Transverse colon (tissue), 4 donors: Measurements from ENCODE around the gene BTBD10. TPM values are rescaled to one million over a fixed set of nuclear protein-coding genes. Genes with fewer than 3 reads are reported as not detected.

Experiments
- DNase-seq: peaks from one replicate; pipeline ENCODE4 v3.0.0-alpha.2; 2019
- H3K27ac ChIP-seq, 4 donors: fragments of 200-600 bp; sonication (generic); 2 replicates each; pipeline ENCODE4 v1.5.1; 2016 to 2018; ENCODE audit warnings: inconsistent platforms in 4 of 4
- H3K27me3 ChIP-seq: fragments of 200-600 bp; sonication (generic); 2 replicates; pipeline ENCODE4 v1.5.1; 2017; ENCODE audit warnings: inconsistent platforms
- H3K36me3 ChIP-seq, 4 donors: fragments of 200-600 bp; sonication (generic); 2 replicates each; pipeline ENCODE4 v1.5.1; 2017 to 2019; ENCODE audit warnings: inconsistent platforms in 4 of 4
- H3K4me1 ChIP-seq, 4 donors: fragments of 200-600 bp; sonication (generic); 2 replicates each; pipeline ENCODE4 v1.5.1; 2017 to 2020; ENCODE audit warnings: inconsistent platforms in 4 of 4
- H3K4me3 ChIP-seq, 4 donors: fragments of 200-600 bp; sonication (generic); 1 replicate in 1 of 4; 2 replicates in 3 of 4; pipeline versions ENCODE4 v1.5.1 to v1.6.1; 2017 to 2019; ENCODE audit warnings: inconsistent platforms in 4 of 4
- H3K9me3 ChIP-seq, 2 donors: fragments of 200-600 bp; sonication (generic); 2 replicates each; pipeline ENCODE4 v1.5.1; 2017 to 2019; ENCODE audit warnings: inconsistent platforms in 2 of 2
- EP300 ChIP-seq: sonication (generic); formaldehyde crosslinking; IDR thresholded peaks from one replicate; pipeline ENCODE4 v1.6.1; 2017; ENCODE audit warnings: antibody characterized with exemption, low read depth
- POLR2A ChIP-seq: fragments of 450-650 bp; IDR thresholded peaks from one replicate; pipeline ENCODE4 v1.6.1; 2016; ENCODE audit warnings: antibody characterized with exemption, mild to moderate bottlenecking, moderate library complexity
- POLR2AphosphoS5 ChIP-seq, 3 donors: sonication (generic); formaldehyde crosslinking; IDR thresholded peaks; one replicate each; pipeline ENCODE4 v1.6.1; 2016; ENCODE audit warnings: antibody characterized with exemption in 3 of 3
- WGBS, 2 donors: methylation state at CpG; one replicate each; pipeline ENCODE4 v1.1.5; 2018; ENCODE audit warnings: low coverage in 1 of 2; 5-methylcytosine and 5-hydroxymethylcytosine counted together
- in situ Hi-C, 4 donors: fragments of 200-750 bp; cut with MboI; loops; one replicate each; pipeline versions ENCODE4 v1.15.0 to v1.15.1; 2017; ENCODE audit warnings: low sequenced_read_pairs in 3 of 4, low pct_ligation_motif_present in 1 of 4, low pct_unique_long_range_greater_than_20kb in 1 of 4
- intact Hi-C: fragments of 100-400 bp; cut with DNase I; formaldehyde crosslinking; loops from one replicate; pipeline ENCODE4 v1.15.1; 2023; ENCODE audit warnings: low total_unique reads
- total RNA-seq, 4 donors: library from RNA; depleted of rRNA; stranded (reverse); fragments of >200 nt; gene quantifications; one replicate each; pipeline ENCODE4 v1.1.0, GENCODE V29; 2016
- TF ChIP-seq, protein P1 (sequence below), 5 experiments: fragments of 200-600 bp in 3 of 5; fragments of 450-650 bp in 2 of 5; sonication (generic) in 3 of 5; IDR thresholded peaks; 1 replicate in 2 of 5; 2 replicates in 3 of 5; pipeline ENCODE4 v1.5.1; 2016 to 2017; ENCODE audit warnings: antibody characterized with exemption in 5 of 5, inconsistent platforms in 3 of 5, mild to moderate bottlenecking in 2 of 5, moderate library complexity in 1 of 5

Gene BTBD10
- total RNA-seq, 4 donors from 2014 or later: 9.0 to 39.9 (median 32.9) TPM

DNA sequence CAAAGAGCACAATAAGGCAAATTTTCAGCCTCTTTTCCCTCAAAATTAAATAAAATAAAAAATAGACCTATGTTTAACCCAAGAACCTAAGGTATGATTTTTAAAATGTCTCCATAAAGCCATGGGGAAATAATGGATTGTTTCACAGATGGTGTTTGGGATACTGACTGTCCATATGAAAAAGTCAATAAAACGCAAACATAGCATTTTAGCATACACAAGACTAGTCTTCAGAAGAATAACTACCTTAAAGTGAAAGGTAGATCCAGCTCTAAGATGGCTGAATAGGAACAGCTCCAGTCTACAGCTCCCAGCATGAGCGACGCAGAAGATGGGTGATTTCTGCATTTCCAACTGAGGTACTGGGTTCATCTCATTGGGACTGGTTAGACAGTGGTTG is 16.7 kb upstream of the BTBD10 start:
- no peaks in the 10 kb centered on the region for H3K36me3 ChIP-seq
- H3K4me1 ChIP-seq: no peaks in the 10 kb centered on the region
- 96 to 100% methylated on average over 1 to 3 of the region's 3 CpGs for WGBS, 2 donors
- no peak overlapping the region for H3K27ac ChIP-seq
- intact Hi-C loops: no loop called here
- no peak for DNase-seq
- no peaks in the 10 kb centered on the region for H3K27me3 ChIP-seq
- in situ Hi-C loops: no loop called here
- TF ChIP-seq, protein P1, sequence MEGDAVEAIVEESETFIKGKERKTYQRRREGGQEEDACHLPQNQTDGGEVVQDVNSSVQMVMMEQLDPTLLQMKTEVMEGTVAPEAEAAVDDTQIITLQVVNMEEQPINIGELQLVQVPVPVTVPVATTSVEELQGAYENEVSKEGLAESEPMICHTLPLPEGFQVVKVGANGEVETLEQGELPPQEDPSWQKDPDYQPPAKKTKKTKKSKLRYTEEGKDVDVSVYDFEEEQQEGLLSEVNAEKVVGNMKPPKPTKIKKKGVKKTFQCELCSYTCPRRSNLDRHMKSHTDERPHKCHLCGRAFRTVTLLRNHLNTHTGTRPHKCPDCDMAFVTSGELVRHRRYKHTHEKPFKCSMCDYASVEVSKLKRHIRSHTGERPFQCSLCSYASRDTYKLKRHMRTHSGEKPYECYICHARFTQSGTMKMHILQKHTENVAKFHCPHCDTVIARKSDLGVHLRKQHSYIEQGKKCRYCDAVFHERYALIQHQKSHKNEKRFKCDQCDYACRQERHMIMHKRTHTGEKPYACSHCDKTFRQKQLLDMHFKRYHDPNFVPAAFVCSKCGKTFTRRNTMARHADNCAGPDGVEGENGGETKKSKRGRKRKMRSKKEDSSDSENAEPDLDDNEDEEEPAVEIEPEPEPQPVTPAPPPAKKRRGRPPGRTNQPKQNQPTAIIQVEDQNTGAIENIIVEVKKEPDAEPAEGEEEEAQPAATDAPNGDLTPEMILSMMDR (IDR thresholded peaks at IDR 0.05): no peak
- TF ChIP-seq EP300: no peak
- TF ChIP-seq POLR2A: no peak
- TF ChIP-seq POLR2AphosphoS5 (IDR thresholded peaks at IDR 0.05): no peak
- no peak overlapping the region for H3K4me3 ChIP-seq
- no peaks in the 10 kb centered on the region for H3K9me3 ChIP-seq

DNA sequence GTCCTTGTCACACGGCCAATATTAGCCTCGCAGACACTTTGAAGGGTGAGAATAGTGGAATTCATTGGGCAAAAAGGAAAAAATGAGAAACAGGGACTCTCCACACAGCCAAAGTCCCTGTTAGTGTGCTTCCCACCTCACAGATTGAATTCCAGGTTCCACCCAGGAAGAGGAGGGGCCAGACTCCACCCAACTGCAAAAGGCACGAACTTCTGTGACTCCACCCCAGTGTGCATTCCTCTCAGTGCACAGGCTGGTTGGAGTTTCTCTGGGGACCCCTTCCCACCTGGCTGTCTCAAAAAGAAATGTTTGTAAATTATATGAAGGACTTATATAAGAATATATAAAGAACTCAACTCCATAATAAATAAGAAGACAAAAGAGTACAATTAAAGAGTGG is 12.1 kb upstream of the BTBD10 start:
- in situ Hi-C loops (no loop called here), intact Hi-C loops (no loop called here)
- TF ChIP-seq POLR2AphosphoS5 (IDR thresholded peaks at IDR 0.05): no peak
- no peak for TF ChIP-seq POLR2A
- TF ChIP-seq, protein P1 (IDR thresholded peaks at IDR 0.05): no peak
- no peak for TF ChIP-seq EP300
- DNase-seq: no peak
- H3K9me3 ChIP-seq: no peaks in the 10 kb centered on the region
- no peaks in the 10 kb centered on the region for H3K27me3 ChIP-seq
- no peak overlapping the region for H3K4me3 ChIP-seq
- no peaks in the 10 kb centered on the region for H3K4me1 ChIP-seq
- H3K27ac ChIP-seq: no peak overlapping the region
- no peaks in the 10 kb centered on the region for H3K36me3 ChIP-seq
- 79 to 85% methylated on average over 3 of the region's 3 CpGs for WGBS, 2 donors

DNA sequence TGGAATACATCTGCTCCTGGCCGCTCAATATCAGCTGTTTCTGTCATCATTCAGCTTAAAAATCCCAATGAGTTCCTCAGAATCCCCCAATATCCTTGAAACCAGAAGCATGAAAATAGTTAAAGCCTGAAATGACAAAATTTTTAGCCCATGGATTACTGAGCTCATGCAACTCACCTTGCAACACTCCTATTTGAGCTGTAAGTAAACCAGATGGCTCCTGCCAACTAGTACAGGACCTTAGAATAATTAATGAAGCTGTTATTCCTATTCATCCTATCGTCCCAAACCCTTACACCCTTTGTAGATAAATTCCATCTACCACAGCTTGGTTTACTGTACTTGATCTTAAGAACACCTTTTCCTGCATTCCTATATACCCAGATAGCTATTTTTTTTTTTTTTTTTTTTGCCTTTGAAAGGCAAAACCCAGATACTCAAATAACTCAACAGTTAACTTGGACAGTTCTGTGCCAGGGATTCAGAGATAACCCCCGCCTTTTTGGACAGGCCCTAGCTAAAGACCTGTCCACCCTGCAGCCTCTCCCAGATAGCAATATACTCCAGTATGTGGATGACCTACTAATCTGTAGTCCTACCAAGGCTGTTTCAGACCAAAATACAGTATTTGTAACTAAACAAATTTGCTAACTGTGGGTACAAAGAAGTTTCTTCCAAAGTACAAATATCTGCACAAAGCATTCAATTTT is 10.1 kb upstream of the BTBD10 start:
- Histone ChIP-seq H3K36me3 (no peaks in the 10 kb centered on the region), H3K27ac (no peak overlapping the region), H3K27me3 (no peaks in the 10 kb centered on the region), H3K9me3 (no peaks in the 10 kb centered on the region), H3K4me3 (no peak overlapping the region), H3K4me1 (no peaks in the 10 kb centered on the region)
- TF ChIP-seq POLR2AphosphoS5 (IDR thresholded peaks at IDR 0.05) (no peak), EP300 (no peak), POLR2A (no peak)
- TF ChIP-seq, protein P1 (IDR thresholded peaks at IDR 0.05): no peak
- no peak for DNase-seq
- in situ Hi-C loops: no loop called here
- 60 to 82% methylated on average over 3 of the region's 3 CpGs for WGBS, 2 donors
- intact Hi-C loops: no loop called here

- Histone ChIP-seq H3K36me3 (no peaks in the 10 kb centered on the region), H3K9me3 (no peaks in the 10 kb centered on the region), H3K27me3 (no peaks in the 10 kb centered on the region), H3K4me3 (no peak overlapping the region), H3K4me1 (peaks cover 0 to 8% (median 4%) of the 10 kb centered on the region in 4 donors), H3K27ac (no peak overlapping the region)
- TF ChIP-seq, protein P1 (IDR thresholded peaks at IDR 0.05): no peak
- TF ChIP-seq POLR2AphosphoS5 (IDR thresholded peaks at IDR 0.05): no peak
- 46 to 48% methylated on average over 4 to 5 of the region's 5 CpGs for WGBS, 2 donors
- intact Hi-C loops: no loop called here
- DNase-seq: no peak
- in situ Hi-C loops: no loop called here
These were observed 5.7 kb upstream of the BTBD10 start for GRCh38 chr11:13468750-13469149.
